ENCODE results near the gene RGP1.

The RGP1 gene

DNA sequence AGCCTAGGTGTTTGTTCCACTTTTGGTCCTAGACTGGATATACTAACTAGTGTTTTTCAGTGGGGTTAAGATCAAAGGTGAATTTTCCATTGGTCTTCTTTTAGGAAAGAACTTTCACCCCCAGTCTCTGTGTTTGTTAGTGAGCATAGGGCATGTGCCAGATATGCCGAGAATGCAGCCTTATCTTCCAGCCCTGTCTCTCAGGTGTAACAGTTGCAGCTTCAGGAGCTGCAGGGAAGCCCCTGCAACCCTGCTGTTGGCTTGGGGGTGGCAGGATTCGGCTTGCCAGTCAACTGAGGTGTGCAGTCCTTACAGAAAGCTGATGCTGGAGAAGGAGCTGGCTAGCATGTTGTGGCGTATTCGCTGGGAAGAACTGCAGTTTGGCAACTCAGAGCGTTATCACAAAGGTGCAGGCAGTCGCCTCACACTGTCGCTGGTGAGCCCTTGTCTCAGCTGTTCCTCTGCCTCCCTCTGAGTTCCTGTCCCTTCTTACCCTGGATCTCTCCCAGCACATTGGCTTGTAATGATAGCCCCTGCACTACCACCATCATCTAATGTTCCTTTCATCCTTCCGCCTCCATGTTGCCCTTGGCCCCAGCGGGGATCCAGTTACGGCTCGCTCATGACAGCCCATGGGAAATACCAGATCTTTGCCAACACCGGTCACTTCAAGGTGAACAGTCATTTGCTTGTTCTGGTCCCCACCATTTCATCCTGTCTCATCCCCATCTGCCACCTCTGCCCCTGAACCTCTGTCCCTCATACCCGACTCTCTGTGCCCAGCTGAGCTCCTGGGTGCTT lies 52.4 kb downstream of the RGP1 start:
- TF ChIP-seq EZH2phosphoT487 (IDR thresholded peaks at IDR 0.05; ENCODE audit: borderline replicate concordance): no peak
- Histone ChIP-seq H3K4me3 (ENCODE audit: low read length, poor library complexity, severe bottlenecking) (no peak overlapping the region), H3K9me2 (replicated peaks; ENCODE audit: low read depth, low read length) (no peaks in the 10 kb centered on the region), H3K27me3 (ENCODE audit: insufficient read depth, low read length, poor library complexity, severe bottlenecking) (no peaks in the 10 kb centered on the region), H4K20me1 (ENCODE audit: insufficient read depth, low read length, poor library complexity, severe bottlenecking) (no peaks in the 10 kb centered on the region), H3K36me3 (ENCODE audit: insufficient read depth, low read length) (peaks cover 17% of the 10 kb centered on the region; the same call in 1 of the 2 replicates), H3F3A (ENCODE audit: low read depth) (no peaks in the 10 kb centered on the region), H3K9me3 (ENCODE audit: insufficient read depth, low read depth, low read length) (no peaks in the 10 kb centered on the region), H2AFZ (ENCODE audit: low read length) (no peak overlapping the region), H3K79me2 (ENCODE audit: insufficient read depth, low read length) (no peaks in the 10 kb centered on the region), H3K4me2 (ENCODE audit: low read depth, low read length, poor library complexity, severe bottlenecking) (no peak overlapping the region), H3K4me1 (ENCODE audit: insufficient read depth, low read length, poor library complexity, severe bottlenecking) (peaks cover 9% of the 10 kb centered on the region), H3K9ac (ENCODE audit: low read depth, low read length, poor library complexity, severe bottlenecking) (no peak overlapping the region)

GRCh38 chr9:35806101-35806500 lies 57.0 kb downstream of the RGP1 start:
- Histone ChIP-seq H2AFZ (ENCODE audit: low read length) (no peak overlapping the region), H3K27me3 (ENCODE audit: insufficient read depth, low read length, poor library complexity, severe bottlenecking) (no peaks in the 10 kb centered on the region), H3K9ac (ENCODE audit: low read depth, low read length, poor library complexity, severe bottlenecking) (no peak overlapping the region), H3K9me3 (ENCODE audit: insufficient read depth, low read depth, low read length) (no peaks in the 10 kb centered on the region), H3K9me2 (replicated peaks; ENCODE audit: low read depth, low read length) (no peaks in the 10 kb centered on the region), H4K20me1 (ENCODE audit: insufficient read depth, low read length, poor library complexity, severe bottlenecking) (no peaks in the 10 kb centered on the region), H3K79me2 (ENCODE audit: insufficient read depth, low read length) (no peaks in the 10 kb centered on the region), H3F3A (ENCODE audit: low read depth) (no peaks in the 10 kb centered on the region), H3K36me3 (ENCODE audit: insufficient read depth, low read length) (peaks cover 28% of the 10 kb centered on the region; the same call in 1 of the 2 replicates), H3K4me3 (ENCODE audit: low read length, poor library complexity, severe bottlenecking) (no peak overlapping the region), H3K4me1 (ENCODE audit: insufficient read depth, low read length, poor library complexity, severe bottlenecking) (peaks cover under 1% of the 10 kb centered on the region), H3K4me2 (ENCODE audit: low read depth, low read length, poor library complexity, severe bottlenecking) (no peak overlapping the region)
- no peak for TF ChIP-seq EZH2phosphoT487 (IDR thresholded peaks at IDR 0.05; ENCODE audit: borderline replicate concordance)
- no peak for TF ChIP-seq CTCF (conservative IDR thresholded peaks at IDR 0.05; ENCODE audit: low read length)
